C4-2B (cell line): ENCODE data around the gene ZNF441.

Source experiments
- H3K27ac ChIP-seq: fragments of 450-650 bp; 2 replicates; pipeline ENCODE4 v1.5.1; 2017
- CTCF ChIP-seq: fragments of 450-650 bp; conservative IDR thresholded peaks from 2 replicates; pipeline ENCODE4 v1.5.1; 2017; ENCODE audit warnings: mild to moderate bottlenecking
- ZFX ChIP-seq: fragments of 450-650 bp; IDR thresholded peaks from 2 replicates; pipeline ENCODE4 v1.6.1; 2017

Gene ZNF441

GRCh38 chr19:11781295-11782057, 14.7 kb downstream of the ZNF441 start:
- TF ChIP-seq CTCF = no peak
- TF ChIP-seq ZFX = no peak
- no peak overlapping the region for H3K27ac ChIP-seq

GRCh38 chr19:11783767-11784166, 17.0 kb downstream of the ZNF441 start:
- no peak overlapping the region for H3K27ac ChIP-seq
- no peak for TF ChIP-seq ZFX

GRCh38 chr19:11784356-11784755, 17.6 kb downstream of the ZNF441 start:
- no peak overlapping the region for H3K27ac ChIP-seq
- TF ChIP-seq CTCF (no peak), ZFX (no peak)

GRCh38 chr19:11787536-11787935, 20.7 kb downstream of the ZNF441 start:
- no peak overlapping the region for H3K27ac ChIP-seq
- no peak for TF ChIP-seq CTCF
- no peak for TF ChIP-seq ZFX

GRCh38 chr19:11792942-11793341, 26.1 kb downstream of the ZNF441 start:
- H3K27ac ChIP-seq = no peak overlapping the region
- TF ChIP-seq CTCF (no peak), ZFX (no peak)

- TF ChIP-seq CTCF = peak; percentile 92
- TF ChIP-seq ZFX = no peak
- no peak overlapping the region for H3K27ac ChIP-seq
These were observed 30.7 kb downstream of the ZNF441 start for GRCh38 chr19:11797491-11797890.

GRCh38 chr19:11798391-11799330, 31.9 kb downstream of the ZNF441 start, which contains the start of gene ZNF491:
TSS of gene ZNF491 (plus strand) at chr19:11798523. CDS start at chr19:11805954, 7,431 bp downstream.
- no peak within 1 kb of the TSS for H3K27ac ChIP-seq

More at GRCh38 chr19:11798391-11799330, 31.9 kb downstream of the ZNF441 start, which contains the start of gene ZNF491:
- TF ChIP-seq CTCF = no peak
- no peak for TF ChIP-seq ZFX
